ENCODE measurements around the gene JAM2.

DNA sequence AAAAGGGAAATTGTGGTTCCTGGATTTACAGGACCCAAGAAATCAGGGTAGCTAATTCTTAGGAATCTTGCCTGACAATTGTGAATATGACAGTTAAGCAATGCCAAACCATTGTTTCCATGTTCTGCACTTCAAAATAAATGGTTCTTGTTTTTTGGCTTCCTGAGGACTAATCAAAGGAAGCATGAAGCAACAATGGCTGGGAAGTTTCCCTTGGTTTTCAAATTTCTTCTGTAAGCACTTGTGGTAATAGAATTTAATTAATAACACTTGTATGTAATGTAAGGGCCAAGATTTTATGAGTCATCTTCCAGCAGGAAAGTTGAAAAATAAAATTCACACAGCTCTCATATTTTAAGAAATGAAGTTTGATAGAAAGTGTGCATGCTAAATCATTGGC, 31.7 kb downstream of the JAM2 start:
- TF ChIP-seq RAD21 (IDR thresholded peaks at IDR 0.05; ENCODE audit: insufficient read depth, low read depth, low read length) (no peak), MEF2A (IDR thresholded peaks at IDR 0.05; ENCODE audit: insufficient read depth, low read depth, low read length) (no peak), EZH2 (IDR thresholded peaks at IDR 0.05; ENCODE audit: borderline replicate concordance, control insufficient read depth, low read depth, low read length) (no peak), BACH1 (IDR thresholded peaks at IDR 0.05; ENCODE audit: borderline replicate concordance) (no peak), POLR2AphosphoS5 (IDR thresholded peaks at IDR 0.05; ENCODE audit: low read length) (no peak), TAF1 (IDR thresholded peaks at IDR 0.05; ENCODE audit: borderline replicate concordance, low read depth, low read length) (no peak), CEBPB (IDR thresholded peaks at IDR 0.05; ENCODE audit: borderline replicate concordance in 1 of 2, low read depth in 2 of 2, low read length in 2 of 2) (no peak), BHLHE40 (IDR thresholded peaks at IDR 0.05; ENCODE audit: borderline replicate concordance in 1 of 2, low read depth in 2 of 2, low read length in 1 of 2) (no peak)
